Prostate gland (tissue), 2 donors: ENCODE data around the gene IGF2BP1. TPM values are rescaled to one million over a fixed set of nuclear protein-coding genes. Genes with fewer than 3 reads are reported as not detected.
"Not testable (repeated sequence)": the region's sequence is repeated elsewhere in the genome, so short reads cannot be mapped to it uniquely, and the experiment has no call there.

ENCODE experiments used
- DNase-seq: peaks from one replicate; pipeline ENCODE4 v3.0.0-alpha.2; 2019; ENCODE audit warnings: low spot score
- H3K27ac ChIP-seq, 2 donors: fragments of 200-600 bp; sonication (generic); 2 replicates each; pipeline ENCODE4 v1.5.1; 2017 to 2019
- H3K27me3 ChIP-seq: fragments of 200-600 bp; sonication (generic); replicated peaks from 2 replicates; pipeline ENCODE4 v1.5.1; 2019; ENCODE audit not compliant: insufficient read depth
- H3K36me3 ChIP-seq, 2 donors: fragments of 200-600 bp; sonication (generic); 1 replicate in 1 of 2; 2 replicates in 1 of 2; pipeline versions ENCODE4 v1.5.1 to v1.8.1; 2017 to 2019
- H3K4me1 ChIP-seq: fragments of 200-600 bp; sonication (generic); replicated peaks from 2 replicates; pipeline ENCODE4 v1.5.1; 2019
- H3K4me3 ChIP-seq, 2 donors: fragments of 200-600 bp; sonication (generic); 2 replicates each; pipeline ENCODE4 v1.5.1; 2017 to 2019
- H3K9me3 ChIP-seq: fragments of 200-600 bp; sonication (generic); 2 replicates; pipeline ENCODE4 v1.5.1; 2017
- CTCF ChIP-seq, 4 experiments: fragments of 200-600 bp in 2 of 4; fragments of 450-650 bp in 2 of 4; sonication (generic) in 2 of 4; IDR thresholded peaks; 1 replicate in 3 of 4; 2 replicates in 1 of 4; pipeline ENCODE4 v1.5.1; 2016 to 2019; ENCODE audit warnings: antibody characterized with exemption in 4 of 4, mild to moderate bottlenecking in 2 of 4, moderate library complexity in 2 of 4
- POLR2A ChIP-seq: fragments of 450-650 bp; IDR thresholded peaks from one replicate; pipeline ENCODE4 v1.6.1; 2016; ENCODE audit warnings: antibody characterized with exemption, mild to moderate bottlenecking
- POLR2AphosphoS5 ChIP-seq: sonication (generic); formaldehyde crosslinking; IDR thresholded peaks from one replicate; pipeline ENCODE4 v1.6.1; 2017; ENCODE audit warnings: antibody characterized with exemption
- WGBS: methylation state at CpG from one replicate; pipeline ENCODE4 v1.1.5; 2018; 5-methylcytosine and 5-hydroxymethylcytosine counted together
- intact Hi-C: fragments of 100-400 bp; cut with DNase I; formaldehyde crosslinking; loops from one replicate; pipeline ENCODE4 v1.14.2; 2022
- total RNA-seq, 2 donors: library from RNA; depleted of rRNA; stranded (reverse); fragments of >200 nt; gene quantifications; one replicate each; pipeline ENCODE4 v1.1.0, GENCODE V29; 2016

The IGF2BP1 gene
- total RNA-seq, 2 donors from 2014 or later, result 10.9 TPM; not detected in 1

DNA sequence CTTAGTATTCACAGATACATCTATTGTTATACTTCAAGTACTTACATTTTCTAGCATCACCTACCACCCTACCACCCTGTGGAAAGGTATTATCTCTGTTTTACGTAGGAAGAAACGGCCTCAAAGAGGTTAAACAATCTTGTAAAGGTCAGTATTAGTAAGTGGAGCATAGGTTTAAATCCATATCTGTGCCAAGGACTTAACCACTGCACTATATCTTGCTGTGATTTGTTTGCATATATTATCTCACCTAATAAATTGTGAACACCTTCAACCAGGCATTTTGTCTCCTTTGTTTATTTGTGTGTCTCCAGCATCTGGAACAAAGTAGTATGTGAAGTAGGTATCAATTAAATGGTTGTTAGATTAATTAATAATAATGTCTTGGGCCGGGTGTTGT lies 27.3 kb downstream of the IGF2BP1 start:
- Histone ChIP-seq H3K4me3 (no peak overlapping the region), H3K4me1 (no peaks in the 10 kb centered on the region), H3K27me3 (no peaks in the 10 kb centered on the region), H3K27ac (no peak overlapping the region), H3K36me3 (no peaks in the 10 kb centered on the region), H3K9me3 (no peaks in the 10 kb centered on the region)
- WGBS, result 55% methylated on average over 3 of the region's 3 CpGs
- TF ChIP-seq POLR2A (no peak), CTCF (IDR thresholded peaks at IDR 0.05) (no peak)
- DNase-seq, result no peak
- intact Hi-C loops, result no loop called here

- H3K27me3 ChIP-seq, H3K4me3 ChIP-seq, H3K4me1 ChIP-seq, H3K36me3 ChIP-seq, H3K27ac ChIP-seq, intact Hi-C loops, H3K9me3 ChIP-seq, DNase-seq: not testable (repeated sequence)
- 87% methylated on average over 4 of the region's 4 CpGs for WGBS
Observed at GRCh38 chr17:49026447-49026846, 29.3 kb downstream of the IGF2BP1 start.

GRCh38 chr17:49028271-49028670 lies 31.1 kb downstream of the IGF2BP1 start:
- 86% methylated on average over 1 of the region's 1 CpG for WGBS

GRCh38 chr17:49029801-49030200 lies 32.6 kb downstream of the IGF2BP1 start:
- H3K27me3 ChIP-seq, result no peaks in the 10 kb centered on the region
- no peaks in the 10 kb centered on the region for H3K4me1 ChIP-seq
- no peaks in the 10 kb centered on the region for H3K9me3 ChIP-seq
- no peak for TF ChIP-seq POLR2A
- no peak for TF ChIP-seq POLR2AphosphoS5
- TF ChIP-seq CTCF (IDR thresholded peaks at IDR 0.05), result no peak
- intact Hi-C loops, result loop anchor here (10.0 kb wide), 1 partner anchor 355 kb away; no protein-coding TSS in a partner anchor
- no peak overlapping the region for H3K27ac ChIP-seq
- 79% methylated on average over 3 of the region's 3 CpGs for whole genome bisulfite sequencing
- no peak overlapping the region for H3K4me3 ChIP-seq
- H3K36me3 ChIP-seq, result no peaks in the 10 kb centered on the region
- DNase-seq, result no peak

More at GRCh38 chr17:49028271-49028670, 31.1 kb downstream of the IGF2BP1 start:
- Histone ChIP-seq H3K9me3 (no peaks in the 10 kb centered on the region), H3K36me3 (no peaks in the 10 kb centered on the region), H3K27me3 (no peaks in the 10 kb centered on the region), H3K4me3 (no peak overlapping the region), H3K4me1 (no peaks in the 10 kb centered on the region), H3K27ac (no peak overlapping the region)
- DNase-seq, result no peak
- TF ChIP-seq POLR2AphosphoS5 (no peak), CTCF (IDR thresholded peaks at IDR 0.05) (no peak), POLR2A (no peak)
- intact Hi-C loops, result no loop called here

- DNase-seq, result peak; percentile 15
- no peaks in the 10 kb centered on the region for H3K36me3 ChIP-seq
- H3K27me3 ChIP-seq, result no peaks in the 10 kb centered on the region
- TF ChIP-seq POLR2AphosphoS5 (no peak), CTCF (IDR thresholded peaks at IDR 0.05) (peak in 3 of 4 experiments; percentile 55 to 59 (median 58))
- no peak overlapping the region for H3K4me3 ChIP-seq
- intact Hi-C loops, result loop anchor here (10.0 kb wide), 1 partner anchor 357 kb away; no protein-coding TSS in a partner anchor
- H3K4me1 ChIP-seq, result no peaks in the 10 kb centered on the region
- H3K9me3 ChIP-seq, result no peaks in the 10 kb centered on the region
- H3K27ac ChIP-seq, result no peak overlapping the region
- 30% methylated on average over 11 of the region's 11 CpGs for WGBS
Observed at GRCh38 chr17:49031965-49032928, 35.1 kb downstream of the IGF2BP1 start.
